Stimulated activated CD8-positive, alpha-beta memory T cell treated with anti-CD3 and anti-CD28 coated beads, Interleukin-12 subunit alpha, Interleukin-12 subunit beta, amount 100 ng/mL, for 24 hours (primary cell): ENCODE results near the gene PLD6.

Experiments
- DNase-seq: peaks from one replicate; pipeline ENCODE4 v3.0.0-alpha.2; 2020; ENCODE audit errors: extremely low read depth

PLD6 gene

GRCh38 chr17:17155568-17155967 is 50.6 kb downstream of the PLD6 start:
- no peak for DNase-seq

DNA sequence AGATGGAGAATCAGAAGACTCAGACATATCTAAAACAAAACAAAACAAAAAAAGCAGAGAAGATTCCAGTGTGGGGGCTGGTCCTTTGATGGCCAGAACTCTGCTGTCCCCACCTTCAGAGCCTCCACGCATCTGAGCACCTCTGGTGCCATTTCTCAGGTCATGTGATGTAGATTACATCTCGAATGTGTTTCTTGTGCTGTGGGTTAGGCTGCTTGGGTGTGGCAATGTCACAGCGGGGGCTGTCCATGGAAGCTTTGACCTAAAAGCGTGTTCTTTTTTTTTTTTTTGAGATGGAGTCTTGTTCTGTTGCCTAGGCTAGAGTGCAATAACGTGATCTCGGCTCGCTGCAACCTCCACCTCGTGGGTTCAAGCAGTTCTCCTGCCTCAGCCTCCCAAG is 51.2 kb downstream of the PLD6 start:
- no peak for DNase-seq

DNA sequence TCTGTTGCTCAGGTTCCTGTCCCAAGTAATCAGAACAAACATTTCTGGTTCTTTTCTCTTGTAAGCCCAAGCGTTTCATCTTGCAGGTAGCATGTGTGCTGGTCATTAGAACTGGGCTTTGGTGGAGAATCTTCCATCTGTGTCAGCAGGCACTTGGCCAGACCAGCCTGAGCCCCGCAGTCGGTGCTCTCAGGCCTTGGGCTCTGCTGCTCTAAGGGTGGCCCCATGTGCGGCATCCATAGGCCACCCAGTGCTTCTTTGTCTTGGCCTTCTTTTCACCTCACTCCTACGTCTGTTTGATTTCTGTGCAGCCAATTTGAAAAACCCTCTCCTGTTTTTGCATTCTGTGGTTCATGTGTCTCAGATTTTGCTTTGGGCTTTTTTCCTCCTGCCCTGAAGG is 51.6 kb downstream of the PLD6 start:
- DNase-seq: no peak

- no peak for DNase-seq
Observed at GRCh38 chr17:17153709-17154108, 52.4 kb downstream of the PLD6 start.

GRCh38 chr17:17153071-17153470 is 53.1 kb downstream of the PLD6 start:
- DNase-seq: no peak

GRCh38 chr17:17152385-17152784 is 53.7 kb downstream of the PLD6 start:
- no peak for DNase-seq

DNA sequence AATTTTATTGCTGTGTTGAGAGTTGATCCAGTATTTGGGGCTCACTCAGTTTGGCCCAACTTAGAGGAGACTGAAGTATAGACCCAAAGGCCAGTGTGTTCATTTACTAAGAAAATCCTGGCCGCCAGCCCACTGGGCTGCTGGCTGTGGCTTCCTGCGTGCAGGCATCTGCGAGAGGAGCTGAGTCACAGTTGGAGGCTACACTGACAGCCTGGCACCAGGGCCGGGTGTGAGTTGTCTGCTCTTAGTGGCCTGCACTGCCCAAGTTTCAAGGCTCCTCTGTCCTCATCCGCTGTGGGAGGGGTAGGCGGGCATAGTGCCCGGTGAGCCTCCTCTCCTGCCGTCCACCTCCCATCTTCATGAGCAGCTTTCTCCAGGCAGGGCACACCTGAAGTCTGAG is 54.2 kb downstream of the PLD6 start:
- DNase-seq: no peak

DNA sequence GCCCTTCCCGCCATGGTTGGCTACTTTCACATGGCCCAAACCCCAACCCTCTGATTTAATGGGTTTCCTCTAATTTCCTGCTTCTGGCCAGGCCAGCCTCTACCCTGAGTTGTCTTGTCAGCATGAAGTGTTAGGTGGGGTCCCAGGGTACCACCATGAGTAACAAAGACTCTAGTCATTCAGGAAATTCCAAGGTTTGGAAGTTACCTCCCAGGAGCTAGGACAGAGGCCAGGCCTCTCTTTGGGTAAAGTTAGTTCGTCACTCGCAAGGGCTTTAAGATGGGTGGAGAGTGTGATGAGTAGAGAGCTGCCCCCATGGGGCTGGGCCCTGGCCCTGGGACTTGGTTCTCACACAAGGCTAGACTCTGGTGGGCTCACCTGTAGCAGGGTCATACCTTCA is 54.6 kb downstream of the PLD6 start:
- no peak for DNase-seq

DNA sequence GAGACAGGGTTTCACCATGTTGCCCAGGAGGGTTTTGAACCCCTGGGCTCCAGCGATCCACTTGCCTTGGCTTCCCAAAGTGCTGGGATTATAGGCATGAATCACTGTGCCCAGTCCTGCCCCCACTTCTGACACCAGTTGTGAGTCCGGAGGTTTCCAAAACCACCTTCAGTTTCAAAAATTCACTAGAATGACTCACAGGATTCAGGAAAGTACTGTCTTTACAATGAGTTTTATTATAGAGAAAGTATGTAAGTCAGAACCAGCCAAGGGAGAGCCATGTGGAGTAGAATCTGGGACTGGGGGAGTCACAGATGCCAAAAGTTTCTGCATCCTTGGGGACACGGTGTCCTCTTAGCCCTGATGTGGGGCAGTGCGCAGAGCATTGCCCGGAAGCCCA is 55.1 kb downstream of the PLD6 start:
- DNase-seq: no peak
